Progenitor cell of endocrine pancreas (in vitro differentiated cells): ENCODE results near the gene GFRA1. TPM values are rescaled to one million over a fixed set of nuclear protein-coding genes. Genes with fewer than 3 reads are reported as not detected.

Source experiments
- DNase-seq: peaks from one replicate; pipeline ENCODE4 v3.0.0; 2021; ENCODE audit warnings: low spot score; ENCODE audit not compliant: unreplicated experiment
- H3K27ac Mint-ChIP-seq: 2 replicates; pipeline ENCODE4 v1.8.0; 2021; ENCODE audit warnings: mild to moderate bottlenecking, moderate library complexity, mixed read lengths
- H3K27me3 Mint-ChIP-seq: 2 replicates; pipeline ENCODE4 v1.8.0; 2021; ENCODE audit warnings: mixed read lengths
- H3K36me3 Mint-ChIP-seq: 2 replicates; pipeline ENCODE4 v1.8.0; 2022; ENCODE audit warnings: mixed read lengths; ENCODE audit not compliant: insufficient read depth
- H3K4me1 Mint-ChIP-seq: 2 replicates; pipeline ENCODE4 v1.8.0; 2021; ENCODE audit warnings: low read depth, mixed read lengths
- H3K4me3 Mint-ChIP-seq: 2 replicates; pipeline ENCODE4 v1.8.0; 2021; ENCODE audit warnings: low read depth, mild to moderate bottlenecking, moderate library complexity, mixed read lengths
- H3K9me3 Mint-ChIP-seq: 2 replicates; pipeline ENCODE4 v1.8.0; 2021; ENCODE audit warnings: low read depth, mixed read lengths
- total RNA-seq: library from RNA; stranded (reverse); gene quantifications from 2 replicates; pipeline ENCODE4 v1.2.1, GENCODE V29; 2021
- TF ChIP-seq, protein P1 (sequence below): fragments of 200-600 bp; sonication (generic); IDR thresholded peaks from one replicate; pipeline ENCODE4 v1.5.0; 2021; ENCODE audit warnings: antibody characterized with exemption, mild to moderate bottlenecking; ENCODE audit not compliant: unreplicated experiment

The GFRA1 gene
- total RNA-seq, 1 donor from 2014 or later, result 8.7 TPM

DNA sequence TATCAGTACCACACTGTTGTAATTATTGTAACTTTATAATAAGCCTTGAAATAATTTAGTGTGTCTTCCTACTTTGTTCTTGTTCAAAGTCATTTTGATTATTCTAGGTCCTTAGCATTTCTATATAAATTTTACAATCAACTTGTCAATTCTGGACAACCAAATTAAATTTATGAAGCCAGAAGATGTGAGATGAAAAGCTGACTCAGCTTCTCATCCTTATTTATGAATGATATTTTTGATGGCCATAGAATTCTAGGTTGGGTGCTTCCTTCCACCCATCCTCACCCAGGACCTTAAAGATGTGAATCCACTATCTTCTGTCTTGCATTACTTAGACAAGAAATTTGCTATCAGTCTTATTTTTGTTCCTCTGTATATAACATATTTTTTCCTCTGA is 261.1 kb downstream of the GFRA1 start:
- no peak for DNase-seq
- TF ChIP-seq, protein P1, sequence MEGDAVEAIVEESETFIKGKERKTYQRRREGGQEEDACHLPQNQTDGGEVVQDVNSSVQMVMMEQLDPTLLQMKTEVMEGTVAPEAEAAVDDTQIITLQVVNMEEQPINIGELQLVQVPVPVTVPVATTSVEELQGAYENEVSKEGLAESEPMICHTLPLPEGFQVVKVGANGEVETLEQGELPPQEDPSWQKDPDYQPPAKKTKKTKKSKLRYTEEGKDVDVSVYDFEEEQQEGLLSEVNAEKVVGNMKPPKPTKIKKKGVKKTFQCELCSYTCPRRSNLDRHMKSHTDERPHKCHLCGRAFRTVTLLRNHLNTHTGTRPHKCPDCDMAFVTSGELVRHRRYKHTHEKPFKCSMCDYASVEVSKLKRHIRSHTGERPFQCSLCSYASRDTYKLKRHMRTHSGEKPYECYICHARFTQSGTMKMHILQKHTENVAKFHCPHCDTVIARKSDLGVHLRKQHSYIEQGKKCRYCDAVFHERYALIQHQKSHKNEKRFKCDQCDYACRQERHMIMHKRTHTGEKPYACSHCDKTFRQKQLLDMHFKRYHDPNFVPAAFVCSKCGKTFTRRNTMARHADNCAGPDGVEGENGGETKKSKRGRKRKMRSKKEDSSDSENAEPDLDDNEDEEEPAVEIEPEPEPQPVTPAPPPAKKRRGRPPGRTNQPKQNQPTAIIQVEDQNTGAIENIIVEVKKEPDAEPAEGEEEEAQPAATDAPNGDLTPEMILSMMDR, result no peak

DNA sequence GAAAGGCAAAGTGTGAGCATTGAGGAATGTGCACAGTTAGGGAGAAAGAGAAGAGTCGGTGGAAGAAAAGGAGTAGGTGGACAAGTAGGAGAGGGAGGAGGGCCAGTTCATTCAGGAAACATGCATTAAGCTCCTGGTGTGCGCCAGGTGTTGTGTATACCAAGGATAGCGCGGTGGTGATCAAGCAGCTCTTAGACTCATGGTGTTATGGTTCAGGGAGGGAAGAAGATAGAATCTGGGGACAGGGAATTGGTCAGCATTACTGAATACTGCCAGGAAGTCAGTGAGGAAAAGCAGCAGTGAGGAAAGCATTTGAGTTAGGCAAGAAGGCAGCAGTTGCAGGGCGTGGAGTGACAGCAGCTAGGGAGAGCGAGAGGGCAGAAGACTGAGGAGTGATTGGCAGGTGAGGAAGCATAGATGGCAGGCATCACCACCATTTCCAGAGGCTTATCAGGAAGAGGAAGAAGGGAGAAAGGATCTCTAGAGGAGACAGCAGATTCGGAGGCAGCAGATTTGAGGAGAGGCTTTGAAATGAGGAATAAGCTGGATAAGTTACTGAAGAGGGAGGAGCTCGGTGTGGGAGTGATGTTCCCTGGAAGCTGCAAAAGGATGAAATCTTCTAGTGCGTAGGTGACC is 265.6 kb downstream of the GFRA1 start:
- Mint-ChIP-seq H3K27me3 (no peaks in the 10 kb centered on the region), H3K4me3 (no peak overlapping the region), H3K36me3 (no peaks in the 10 kb centered on the region), H3K27ac (no peak overlapping the region), H3K4me1 (peaks cover 4% of the 10 kb centered on the region), H3K9me3 (no peaks in the 10 kb centered on the region)
- TF ChIP-seq, protein P1, result no peak
- DNase-seq, result no peak

More for the DNA sequence above, 261.1 kb downstream of the GFRA1 start:
- Mint-ChIP-seq H3K36me3 (no peaks in the 10 kb centered on the region), H3K27me3 (peaks cover 2% of the 10 kb centered on the region), H3K27ac (no peak overlapping the region), H3K4me1 (peaks cover 1% of the 10 kb centered on the region), H3K9me3 (peaks cover 4% of the 10 kb centered on the region), H3K4me3 (no peak overlapping the region)

Other genes with a start within 250 kb of the GFRA1 start
- gene CCDC172, start 51.2 kb upstream of the GFRA1 start, total RNA-seq, result not detected in 2 replicates
- not detected in 2 replicates for gene PNLIPRP3, start 154.6 kb upstream of the GFRA1 start, total RNA-seq